GM21723 (cell line): Measurements from ENCODE around the gene POLR3H.
"Not testable (repeated sequence)": the region's sequence is repeated elsewhere in the genome, so short reads cannot be mapped to it uniquely, and the experiment has no call there.

Experiments used
- ATAC-seq: cut with Tn5 transposase; IDR thresholded peaks from one replicate; pipeline ENCODE4 v1.9.1; 2021; ENCODE audit warnings: mild to moderate bottlenecking, moderate library complexity; ENCODE audit not compliant: unreplicated experiment

Gene POLR3H

DNA sequence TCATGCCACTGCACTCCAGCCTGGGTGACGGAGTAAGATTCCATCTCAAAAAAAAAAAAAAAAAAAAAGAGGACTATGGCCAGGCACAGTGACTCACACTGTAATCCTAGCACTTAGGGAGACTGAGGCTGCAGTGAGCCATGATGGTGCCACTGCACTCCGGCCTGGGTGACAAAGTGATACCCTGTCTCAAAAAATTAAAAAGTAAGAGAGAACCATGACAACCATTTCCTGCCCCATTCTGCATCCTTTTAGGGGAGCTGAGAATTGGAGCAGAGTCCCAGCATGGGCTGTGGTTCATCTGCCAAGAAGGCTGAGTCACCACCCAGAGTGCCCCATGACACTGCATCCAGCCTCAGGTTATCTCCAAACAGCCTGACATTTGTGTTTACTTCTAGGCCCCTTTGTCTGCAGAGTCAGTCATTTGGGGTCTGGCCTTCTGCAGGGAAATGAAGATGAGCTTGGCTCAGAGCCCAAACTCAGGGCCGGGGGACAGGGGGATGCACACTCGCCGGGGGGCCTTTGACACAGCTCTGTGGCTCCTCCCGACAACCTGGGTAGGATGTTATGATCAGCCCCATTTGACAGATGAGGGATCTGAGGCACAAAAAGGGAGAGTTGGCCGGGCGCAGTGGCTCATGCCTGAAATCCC, 21.3 kb upstream of the POLR3H start:
- ATAC-seq, result no peak

DNA sequence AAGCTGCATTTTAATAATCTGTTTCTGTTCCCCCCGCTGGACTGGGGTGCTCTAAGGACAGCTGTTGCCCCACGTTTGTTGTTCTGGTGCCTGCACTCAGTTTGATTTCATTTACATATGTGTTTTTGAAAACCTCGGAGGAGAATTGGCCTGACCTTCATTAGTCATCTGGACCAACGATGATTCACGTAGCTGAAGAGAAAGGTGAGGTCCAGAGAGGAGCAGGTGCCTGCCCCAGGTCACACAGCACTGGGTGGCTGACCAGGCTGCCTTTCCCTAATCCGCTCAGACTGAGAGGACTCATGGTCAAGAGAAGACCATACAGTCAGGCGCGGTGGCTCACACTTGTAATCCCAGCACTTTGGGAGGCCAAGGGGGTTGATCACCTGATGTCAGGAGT, 20.3 kb upstream of the POLR3H start:
- no peak for ATAC-seq

DNA sequence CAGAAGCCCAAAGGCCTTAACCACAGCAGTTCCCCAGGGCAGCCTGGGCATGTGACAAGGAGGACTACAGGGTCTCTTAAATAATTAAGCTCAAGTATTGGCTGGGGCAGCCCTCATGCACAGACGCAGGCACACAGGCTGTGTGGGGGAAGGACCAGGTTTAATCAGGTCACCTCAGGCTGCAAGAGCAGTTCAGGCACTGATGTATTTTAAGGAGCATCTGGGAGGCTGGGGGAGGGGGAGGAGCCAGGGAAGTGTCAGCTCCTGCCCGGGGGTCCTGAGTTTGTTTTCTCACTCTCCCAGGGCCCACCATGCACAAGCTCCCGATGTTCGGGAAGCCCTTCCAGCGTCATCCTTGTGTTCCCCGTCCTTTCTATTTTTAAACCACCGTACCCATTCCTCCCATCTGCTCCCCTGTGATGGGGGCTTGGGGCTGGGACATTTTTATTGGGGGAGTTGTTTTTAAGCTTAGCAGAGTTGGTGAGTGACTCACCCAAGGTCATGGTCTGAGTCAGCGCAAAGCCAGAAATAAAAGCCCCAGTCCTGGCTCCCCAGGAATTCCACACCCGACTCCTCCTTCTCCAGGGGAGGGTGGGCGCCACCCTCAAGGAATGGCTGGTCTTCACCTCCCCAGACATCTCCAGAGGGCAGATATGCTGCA, 18.9 kb upstream of the POLR3H start:
- ATAC-seq, result no peak

DNA sequence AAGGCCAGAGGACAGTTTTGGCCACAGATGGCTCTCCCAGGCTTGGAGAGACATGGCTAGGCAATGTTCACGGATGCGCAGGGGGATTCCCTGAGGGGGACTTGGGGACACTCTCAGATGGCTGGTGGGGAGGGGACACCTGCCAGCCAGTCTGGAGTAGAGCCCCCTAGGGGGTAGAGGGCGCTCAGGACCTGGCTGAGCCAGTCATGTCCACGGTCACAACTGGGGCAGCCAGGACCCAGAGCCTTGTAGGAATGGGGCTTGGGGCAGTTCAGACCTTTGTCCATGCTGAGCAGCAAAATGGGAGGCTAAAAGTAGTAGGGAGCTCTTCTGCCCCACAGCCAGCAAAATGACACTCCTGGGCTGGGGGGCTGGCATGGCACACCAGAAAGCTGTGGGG, 18.2 kb upstream of the POLR3H start:
- ATAC-seq, result no peak

DNA sequence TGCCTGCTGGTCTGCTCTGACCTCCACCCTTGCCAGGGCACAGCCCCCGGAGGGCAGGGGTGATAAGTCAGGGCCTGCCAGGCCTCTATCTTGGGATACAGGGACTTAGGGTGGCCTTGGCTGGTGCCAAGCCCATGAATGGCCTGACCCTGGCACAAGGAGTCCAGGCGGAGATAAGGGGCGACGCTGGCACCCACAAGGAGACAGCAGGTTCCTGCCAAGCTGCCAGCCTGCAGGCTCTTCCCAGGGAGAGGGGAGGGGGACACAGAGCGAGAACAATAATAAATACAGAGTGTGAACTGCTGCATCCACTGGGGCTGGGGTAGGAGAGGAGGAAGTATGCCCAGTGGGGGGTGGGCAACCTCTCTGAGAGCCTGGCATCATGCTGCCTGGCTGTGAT, 17.5 kb upstream of the POLR3H start:
- no peak for ATAC-seq

DNA sequence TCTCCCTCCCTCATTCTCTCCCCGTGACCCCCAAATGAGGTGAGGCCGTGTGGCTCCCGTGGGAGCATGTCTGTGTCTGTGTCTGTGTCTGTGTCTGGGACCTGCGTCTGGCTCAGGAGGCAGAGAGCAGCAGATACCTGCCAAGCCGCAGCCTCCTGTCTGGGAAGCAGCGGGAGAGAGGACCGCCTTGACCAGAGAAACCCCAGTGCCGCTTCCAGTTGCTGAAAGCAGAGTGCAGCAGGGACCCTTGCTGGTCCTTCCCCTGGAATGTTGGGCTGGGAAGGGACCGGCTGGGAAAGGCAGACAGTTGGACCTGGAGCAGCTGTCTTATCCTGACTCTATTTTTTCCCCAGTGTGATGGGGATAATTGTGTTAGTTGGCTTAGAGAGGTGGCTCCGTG, 17.1 kb upstream of the POLR3H start:
- no peak for ATAC-seq

DNA sequence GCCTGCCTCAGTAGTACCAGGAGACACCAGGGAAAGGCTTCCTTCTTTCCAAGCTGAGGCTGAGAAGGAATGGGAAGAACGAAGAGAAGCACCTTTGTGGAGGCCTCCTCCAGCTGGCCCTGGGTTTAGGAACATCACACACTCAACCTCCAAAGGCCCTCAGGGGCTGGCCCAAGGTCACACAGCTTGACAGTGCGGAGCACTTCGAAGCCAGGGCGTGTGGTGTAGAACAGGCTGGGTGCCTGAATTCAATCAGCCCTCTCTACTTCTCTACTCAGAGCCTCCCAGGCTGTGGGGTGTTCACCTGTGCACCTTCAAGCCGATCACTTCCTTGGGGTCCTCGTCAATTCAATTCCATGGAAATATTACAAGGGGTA, 15.8 kb upstream of the POLR3H start:
- no peak for ATAC-seq

DNA sequence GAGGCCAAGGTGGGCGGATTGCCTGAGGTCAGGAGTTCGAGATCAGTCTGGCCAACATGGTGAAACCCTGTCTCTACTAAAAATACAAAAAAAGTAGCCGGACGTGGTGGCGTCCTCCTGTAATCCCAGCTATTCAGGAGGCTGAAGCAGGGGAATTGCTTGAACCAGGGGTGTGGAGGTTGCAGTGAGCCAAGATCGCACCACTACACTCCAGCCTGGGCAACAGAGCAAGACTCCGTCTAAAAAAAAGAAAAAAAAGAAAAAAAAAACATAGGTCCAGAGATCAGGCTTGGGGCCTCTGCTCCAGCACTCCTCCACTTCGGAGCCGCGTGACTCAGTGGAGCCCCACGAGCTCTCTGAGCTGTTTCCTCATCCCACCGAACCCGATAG, 14.0 kb upstream of the POLR3H start:
- not testable (repeated sequence) for ATAC-seq

DNA sequence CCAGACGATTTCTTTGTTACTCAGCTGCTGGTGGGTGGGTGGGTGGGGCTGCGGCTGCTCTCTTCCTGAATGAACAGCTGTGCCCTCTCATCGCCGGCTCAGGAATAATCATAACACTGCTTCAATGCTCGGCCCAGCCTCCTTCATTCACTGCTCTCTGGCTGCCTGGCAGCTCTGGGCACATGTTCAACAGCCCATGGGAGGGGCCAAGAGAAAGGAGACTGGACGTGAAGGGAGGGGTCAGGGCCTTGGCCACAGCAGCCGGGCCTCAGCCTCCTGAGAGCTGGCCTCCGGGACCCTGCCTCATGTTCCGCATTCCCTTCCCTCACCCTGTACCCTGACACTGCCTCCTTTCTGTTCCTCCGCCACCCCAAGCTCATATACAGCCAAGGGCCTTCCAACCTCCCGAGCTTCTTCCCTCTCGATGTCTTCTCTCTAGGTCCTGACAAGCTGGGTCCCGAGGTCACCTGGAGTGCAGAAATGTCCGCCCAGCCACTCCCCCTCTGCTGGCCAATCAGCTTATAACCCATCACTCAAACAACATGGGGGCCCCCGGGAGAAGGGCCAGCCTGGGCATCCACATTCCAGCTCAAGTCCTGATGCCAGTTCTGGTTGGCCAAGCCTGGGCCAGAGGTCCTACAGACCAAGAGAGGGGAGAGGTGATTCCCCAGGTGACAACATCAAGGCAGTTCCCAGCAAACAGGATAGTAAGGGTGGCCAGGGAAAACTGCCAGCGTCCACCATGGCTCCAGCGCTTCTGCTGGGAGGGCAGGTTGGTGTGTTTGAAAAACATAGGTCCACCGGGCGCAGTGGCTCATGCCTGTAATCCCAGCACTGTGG, 13.4 kb upstream of the POLR3H start:
- no peak for ATAC-seq

DNA sequence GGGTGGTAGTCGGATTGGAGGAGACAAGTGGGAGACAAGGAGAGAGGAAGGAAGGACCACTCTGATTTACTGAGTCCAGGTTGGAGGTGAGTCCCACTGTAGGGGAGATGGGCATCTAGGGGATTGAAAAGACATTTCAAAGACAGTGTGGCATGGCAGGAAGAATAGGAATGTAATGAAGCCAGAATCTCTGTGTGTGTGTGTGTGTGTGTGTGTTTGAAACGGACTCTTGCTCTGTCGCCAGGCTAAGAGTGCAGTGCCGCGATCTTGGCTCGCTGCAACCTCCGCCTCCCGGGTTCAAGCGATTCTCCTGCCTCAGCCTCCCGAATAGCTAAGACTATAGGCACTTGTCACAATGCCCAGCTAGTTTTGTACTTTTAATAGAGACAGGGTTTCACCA, 12.3 kb upstream of the POLR3H start:
- no peak for ATAC-seq

DNA sequence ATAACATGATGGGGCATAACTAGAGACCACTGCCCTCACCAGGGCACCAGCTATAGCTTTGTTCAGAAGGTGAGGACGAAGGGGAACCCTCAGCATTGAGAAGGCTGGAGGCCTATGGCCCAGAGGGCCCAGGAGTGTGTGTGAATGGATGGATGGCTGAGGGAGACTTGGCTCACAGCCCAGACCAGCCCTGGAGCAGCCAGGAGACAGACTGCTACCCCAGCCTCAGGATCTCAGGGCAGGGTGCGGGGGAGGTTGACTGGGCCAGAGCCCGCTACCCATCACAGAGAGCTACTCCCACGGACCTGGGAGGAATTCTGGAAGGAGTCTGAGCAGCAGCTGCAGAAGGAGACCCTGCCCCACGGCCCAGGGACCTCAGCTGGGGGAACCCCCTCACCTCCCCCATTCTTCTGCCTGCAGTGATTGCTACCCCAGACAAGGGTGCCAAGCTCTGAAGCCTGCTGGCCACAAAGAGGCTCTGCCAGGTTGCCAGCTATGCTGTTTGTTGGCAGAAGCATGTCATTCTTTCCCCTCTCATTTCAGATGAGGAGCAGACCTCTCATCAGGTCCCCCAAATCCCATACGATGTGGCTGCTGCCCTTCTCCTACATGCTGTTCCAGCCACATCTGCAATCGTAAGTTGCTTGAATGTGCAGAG, 11.2 kb upstream of the POLR3H start:
- no peak for ATAC-seq

DNA sequence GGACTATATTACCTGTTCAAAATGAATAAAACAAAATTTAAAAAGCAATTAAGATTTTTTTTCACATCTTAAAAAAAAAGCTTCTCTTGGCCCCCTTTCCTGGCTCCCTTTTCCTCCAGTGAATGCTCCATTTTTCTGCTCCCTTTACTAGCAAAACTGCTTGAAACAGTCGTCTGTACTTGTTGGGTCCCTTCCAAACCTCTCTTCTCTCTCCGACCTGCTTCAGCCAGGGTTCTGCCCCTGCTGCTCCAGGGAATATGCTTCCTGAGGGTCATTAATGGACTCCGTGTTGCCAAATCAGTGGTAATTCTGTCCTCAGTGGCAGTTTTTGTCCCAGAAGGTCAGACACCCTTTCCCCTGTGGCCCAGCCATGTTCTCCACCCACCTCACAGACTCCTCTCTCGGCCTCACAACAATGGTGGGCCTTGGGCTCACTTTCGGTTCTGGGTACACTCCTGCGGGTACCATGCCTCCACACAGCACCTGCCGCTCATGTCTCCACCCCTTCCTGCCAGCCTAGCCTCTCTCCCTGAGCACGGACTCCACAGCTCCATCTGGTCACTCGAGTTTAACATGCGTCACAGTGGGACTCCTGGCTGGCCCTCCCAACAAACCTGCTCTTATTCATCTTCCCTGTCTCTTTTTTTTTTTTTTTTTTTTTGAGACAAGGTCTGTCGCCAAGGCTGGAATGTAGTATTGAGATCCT, 7.8 kb upstream of the POLR3H start:
- ATAC-seq, result no peak

DNA sequence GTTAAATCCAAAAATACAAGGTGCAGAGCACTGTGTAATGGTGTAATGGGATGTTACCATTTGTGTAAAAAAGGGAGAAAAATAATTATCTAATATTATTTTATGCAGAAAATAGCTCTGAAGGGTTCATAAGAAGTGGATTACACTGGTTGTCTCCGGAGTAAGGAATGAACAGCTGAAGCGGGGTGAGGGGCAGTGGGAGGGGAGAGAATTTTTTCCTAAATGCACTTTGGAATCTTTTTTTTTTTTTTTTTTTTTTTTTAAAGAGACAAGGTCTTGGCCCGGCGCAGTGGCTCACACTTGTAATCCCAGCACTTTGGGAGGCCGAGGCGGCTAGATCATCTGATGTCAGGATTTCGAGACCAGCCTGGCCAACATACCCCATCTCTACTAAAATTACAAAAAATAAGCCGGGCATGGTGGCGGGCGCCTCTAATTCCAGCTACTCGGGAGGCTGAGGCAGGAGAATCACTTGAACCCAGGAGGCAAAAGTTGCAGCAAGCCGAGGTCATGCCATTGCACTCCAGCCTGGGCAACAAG, 6.8 kb upstream of the POLR3H start:
- ATAC-seq, result no peak

DNA sequence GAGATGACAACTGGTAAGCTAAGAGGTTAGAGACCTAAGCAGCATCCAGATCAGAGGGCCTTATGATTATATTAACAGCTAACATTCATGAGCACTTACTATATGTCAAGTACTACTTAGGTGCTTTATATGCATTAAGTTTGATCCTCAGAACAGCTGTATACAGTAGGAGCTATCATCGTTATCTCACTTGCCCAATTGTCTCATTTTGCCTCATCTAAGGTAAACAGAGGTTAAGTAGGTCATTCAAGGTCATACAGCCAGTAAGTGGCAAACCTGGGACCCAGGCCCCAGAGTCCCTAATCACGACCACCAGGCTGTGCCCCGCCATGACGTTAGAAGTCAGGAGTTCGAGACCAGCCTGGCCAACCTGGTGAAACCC, 4.6 kb upstream of the POLR3H start:
- no peak for ATAC-seq

DNA sequence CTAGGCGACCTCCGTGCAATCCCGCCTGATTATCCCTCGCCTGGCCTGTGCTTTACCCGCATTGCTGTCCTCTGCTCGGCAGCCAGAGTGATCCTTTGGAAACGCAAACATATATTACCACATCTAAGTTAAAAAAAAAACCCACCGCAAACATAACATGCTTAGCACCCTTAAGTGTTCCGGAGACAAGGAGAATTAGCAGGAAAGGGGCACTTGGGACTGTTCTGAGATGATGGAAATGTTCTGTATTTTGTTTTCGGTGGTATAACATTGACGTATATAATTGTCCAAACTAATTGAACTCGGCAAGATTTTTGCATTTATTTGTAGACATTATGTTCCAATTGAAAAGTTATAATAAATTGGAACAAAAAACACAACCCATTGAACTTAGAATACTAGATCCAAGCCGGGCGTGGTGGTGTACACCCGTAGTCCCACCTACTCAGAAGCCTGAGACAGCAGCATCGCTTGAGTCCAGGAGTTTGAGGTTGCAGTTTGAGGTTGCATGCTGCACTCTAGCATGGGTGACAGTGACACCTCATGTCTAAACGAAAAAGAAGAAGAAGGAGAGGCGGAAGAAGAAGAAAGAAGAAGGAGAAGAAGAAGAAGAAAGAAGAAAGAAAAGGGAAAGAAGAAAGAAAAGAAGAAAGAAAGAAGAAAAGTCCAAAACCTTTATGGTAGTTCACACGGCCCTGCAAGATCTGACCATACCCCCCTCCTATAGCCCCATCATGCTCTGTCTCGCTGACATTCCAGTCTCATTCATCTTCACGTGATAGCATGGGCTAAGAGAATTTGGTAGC, 604 bp upstream of the POLR3H start:
- no peak for ATAC-seq

DNA sequence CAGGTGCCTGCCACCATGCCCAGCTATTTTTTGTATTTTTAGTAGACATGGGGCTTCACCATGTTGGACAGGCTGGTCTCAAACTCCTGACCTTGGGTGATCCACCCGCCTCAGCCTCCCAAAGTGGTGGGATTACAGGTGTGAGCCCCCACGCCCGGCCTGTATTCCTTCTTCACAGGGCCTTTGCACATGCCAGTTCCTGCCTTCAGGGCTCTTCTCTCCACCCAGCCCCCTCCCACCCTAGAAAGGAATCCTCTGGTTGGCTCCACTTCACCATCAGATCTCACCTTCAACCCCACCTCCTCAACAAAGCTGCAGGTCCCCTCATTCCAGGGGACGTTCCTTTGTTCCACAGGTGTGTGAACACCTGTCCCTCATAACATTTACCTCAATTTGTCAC, 2.0 kb downstream of the POLR3H start:
- ATAC-seq, result no peak

DNA sequence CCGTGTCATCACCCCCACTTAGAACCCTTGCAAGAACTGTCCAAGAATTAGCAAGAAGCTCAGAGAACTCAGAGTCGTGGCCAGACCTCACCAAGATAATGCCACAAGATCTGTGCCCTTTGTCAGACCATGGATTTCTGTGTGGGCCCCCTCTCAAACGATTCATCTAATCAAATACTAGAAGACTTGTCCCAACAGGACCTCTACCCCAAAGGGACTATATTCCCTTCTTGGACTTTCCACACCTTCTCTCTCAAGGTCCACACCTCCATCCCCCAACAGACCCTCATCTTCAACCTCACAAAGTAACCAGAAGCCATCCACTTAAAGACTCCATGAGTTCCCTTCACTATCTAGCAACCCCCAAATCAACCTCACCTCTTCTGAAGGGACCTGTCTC, 2.8 kb downstream of the POLR3H start:
- no peak for ATAC-seq

DNA sequence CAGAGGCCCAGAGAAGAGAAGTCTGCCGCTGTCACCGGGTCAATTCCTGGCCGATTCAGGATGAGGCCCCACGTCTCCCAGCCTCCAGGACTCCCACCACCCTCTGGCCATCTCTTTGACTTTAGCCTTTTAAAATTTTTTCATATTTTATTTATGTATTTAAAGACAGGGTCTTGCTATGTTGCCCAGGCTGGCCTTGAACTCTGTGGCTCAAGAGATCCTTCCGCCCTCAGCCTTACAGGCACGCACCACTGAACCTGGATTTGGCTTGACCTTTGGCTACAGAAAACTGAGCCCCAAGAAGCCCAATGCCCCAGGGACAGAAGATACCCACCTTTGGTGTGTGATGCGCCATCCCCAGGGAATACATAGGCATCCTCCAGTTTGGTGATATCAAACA, 3.9 kb downstream of the POLR3H start:
- no peak for ATAC-seq

DNA sequence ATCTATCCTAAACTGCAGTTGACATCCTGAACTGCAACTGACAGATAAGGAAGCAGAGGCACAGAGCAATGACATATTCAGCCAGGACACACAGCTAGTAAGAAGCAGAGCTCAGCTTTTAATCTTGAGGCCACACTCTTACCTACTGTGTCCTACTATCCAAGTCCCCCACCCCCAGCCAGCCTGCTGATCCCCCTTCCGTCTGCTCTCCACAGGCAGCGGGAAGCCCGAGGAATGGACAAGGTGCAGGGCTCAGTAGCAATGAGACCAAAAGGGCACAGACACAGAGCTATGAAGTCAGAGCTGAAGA, 4.3 kb downstream of the POLR3H start:
- no peak for ATAC-seq
